ENCODE measurements around the gene GPC1.

Gene GPC1

DNA sequence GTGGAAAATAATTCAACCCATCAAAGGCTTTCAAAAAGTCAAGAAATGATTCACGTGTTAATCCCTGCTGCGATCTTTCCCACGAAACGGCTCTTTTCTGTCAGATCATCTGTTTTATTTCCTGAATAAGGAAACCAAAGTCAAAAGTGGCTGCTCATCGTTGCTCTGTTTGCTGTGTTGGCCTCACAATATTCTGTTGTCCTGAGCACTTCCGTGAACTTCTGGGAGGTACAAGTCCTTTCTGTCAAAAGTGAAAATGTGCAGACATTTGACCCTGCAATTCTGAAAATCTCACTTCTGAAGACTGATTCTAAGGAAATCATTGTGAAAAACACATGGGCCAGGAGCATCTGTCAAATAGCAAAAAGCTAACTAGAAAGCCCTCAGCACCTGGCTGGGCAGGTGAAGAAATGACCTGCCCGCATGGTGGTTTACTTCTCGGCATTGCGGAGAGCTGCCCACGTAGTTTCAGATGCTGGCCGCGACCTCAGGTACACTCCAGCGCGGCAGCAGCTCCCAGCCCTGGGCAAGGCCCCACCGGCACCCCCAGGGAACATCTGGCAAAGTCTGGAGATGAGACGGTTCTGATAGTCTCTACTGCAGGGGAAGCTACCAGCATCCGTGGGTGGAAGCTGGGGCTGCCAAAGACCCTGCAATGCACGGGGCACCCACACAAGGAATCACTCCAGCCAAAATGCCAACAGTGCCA lies 31.9 kb upstream of the GPC1 start:
- no peaks in the 10 kb centered on the region for H3K27me3 ChIP-seq
- H3K4me3 ChIP-seq = no peak overlapping the region
- H3K36me3 ChIP-seq = no peaks in the 10 kb centered on the region
- H3K9ac ChIP-seq = no peak overlapping the region
- no peak for TF ChIP-seq Cebpa-rat (IDR thresholded peaks at IDR 0.05)
- no peak overlapping the region for H3K27ac ChIP-seq
- no peaks in the 10 kb centered on the region for H4K20me1 ChIP-seq
- peaks cover 45% of the 10 kb centered on the region for H3K4me1 ChIP-seq
- no peaks in the 10 kb centered on the region for H3K9me3 ChIP-seq
- peak overlapping the region; percentile 50 for H3K4me2 ChIP-seq

DNA sequence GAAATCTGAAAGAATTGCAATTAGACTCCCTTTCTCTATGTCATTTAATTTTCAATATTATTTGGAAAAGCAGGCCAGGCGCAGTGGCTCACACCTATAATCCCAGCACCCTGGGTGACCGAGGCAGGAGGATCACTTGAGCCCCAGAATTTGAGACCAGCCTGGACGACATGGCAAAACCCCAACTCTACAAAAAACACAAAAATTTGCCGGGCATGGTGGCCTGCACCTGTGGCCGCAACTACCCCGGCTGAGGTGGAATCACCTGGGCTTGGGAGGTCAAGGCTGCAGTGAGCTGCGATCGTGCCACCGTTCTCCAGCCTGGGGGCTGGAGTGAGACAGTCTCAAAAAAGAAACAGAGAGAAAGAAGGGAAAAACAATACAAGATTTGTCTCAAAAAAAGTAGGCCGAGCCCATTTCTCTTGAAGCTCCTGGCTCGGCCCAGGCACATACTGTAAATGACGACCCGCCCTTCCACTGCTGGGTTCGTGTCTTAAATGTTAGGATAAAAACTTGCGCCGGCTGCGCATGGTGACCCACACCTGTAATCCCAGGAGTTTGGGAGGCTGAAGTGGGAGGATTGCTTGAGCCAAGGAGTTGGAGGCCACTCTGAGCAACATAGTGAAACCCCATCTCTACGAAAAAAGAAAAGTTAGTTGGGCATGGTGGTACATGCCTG lies 31.1 kb upstream of the GPC1 start:
- H3K4me2 ChIP-seq = no peak overlapping the region
- H3K9me3 ChIP-seq = no peaks in the 10 kb centered on the region
- no peak overlapping the region for H3K4me3 ChIP-seq
- H3K9ac ChIP-seq = no peak overlapping the region
- no peaks in the 10 kb centered on the region for H4K20me1 ChIP-seq
- no peaks in the 10 kb centered on the region for H3K27me3 ChIP-seq
- H3K36me3 ChIP-seq = no peaks in the 10 kb centered on the region
- H3K27ac ChIP-seq = no peak overlapping the region
- peaks cover 45% of the 10 kb centered on the region for H3K4me1 ChIP-seq
- TF ChIP-seq Cebpa-rat (IDR thresholded peaks at IDR 0.05) = no peak

DNA sequence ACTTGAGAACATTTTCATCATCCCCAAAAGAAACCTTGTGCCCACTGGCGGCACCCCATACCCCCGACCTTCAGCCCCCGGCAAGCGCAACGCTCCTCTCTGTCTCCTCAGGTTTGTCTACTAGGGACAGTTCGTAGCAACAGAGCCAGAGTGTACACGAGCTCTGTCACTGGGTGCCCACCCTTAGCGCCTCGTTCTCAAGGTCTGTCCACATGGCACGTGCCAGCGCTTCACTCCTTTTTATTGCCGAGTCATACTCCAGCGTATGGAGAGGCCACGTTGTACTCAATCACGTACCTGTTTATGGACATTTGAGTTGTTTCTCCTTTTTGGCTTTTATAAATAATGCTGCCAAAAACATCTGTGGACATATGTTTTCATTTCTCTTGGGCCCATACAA lies 30.3 kb upstream of the GPC1 start:
- H4K20me1 ChIP-seq = no peaks in the 10 kb centered on the region
- H3K9ac ChIP-seq = no peak overlapping the region
- no peak for TF ChIP-seq Cebpa-rat (IDR thresholded peaks at IDR 0.05)
- no peak overlapping the region for H3K27ac ChIP-seq
- H3K4me2 ChIP-seq = no peak overlapping the region
- H3K4me3 ChIP-seq = no peak overlapping the region
- H3K27me3 ChIP-seq = no peaks in the 10 kb centered on the region
- peaks cover 45% of the 10 kb centered on the region for H3K4me1 ChIP-seq
- no peaks in the 10 kb centered on the region for H3K9me3 ChIP-seq
- H3K36me3 ChIP-seq = no peaks in the 10 kb centered on the region

DNA sequence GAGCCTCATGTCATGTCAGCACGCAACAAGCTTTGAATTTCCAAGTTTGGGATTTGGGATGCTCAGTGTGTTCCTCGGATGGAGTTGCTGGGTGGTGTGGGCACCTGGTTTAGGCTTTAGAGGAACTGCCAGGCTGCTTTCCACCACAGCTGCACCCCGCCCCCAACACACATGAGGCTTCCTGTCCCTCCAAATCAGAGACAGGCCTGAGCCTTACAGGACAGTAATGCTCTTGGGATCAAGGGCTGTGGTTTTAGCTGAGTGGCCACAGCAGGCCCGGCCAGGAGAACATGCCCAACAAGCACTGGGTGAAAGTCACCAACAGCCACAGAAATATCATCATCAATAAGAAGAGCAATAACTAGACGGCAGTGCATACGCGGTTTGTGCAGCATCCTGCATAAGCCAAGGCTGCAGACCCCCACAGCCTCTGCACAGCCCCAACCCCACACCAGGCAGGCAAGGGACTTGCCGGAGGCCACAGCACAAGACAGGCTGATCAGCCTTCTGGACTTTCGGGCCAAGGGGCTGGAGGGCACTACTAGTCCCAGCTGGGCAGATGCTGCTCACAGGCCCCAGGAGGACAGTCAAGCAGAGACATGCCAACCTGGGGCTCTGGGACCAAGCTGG lies 29.7 kb upstream of the GPC1 start:
- no peaks in the 10 kb centered on the region for H3K36me3 ChIP-seq
- no peak overlapping the region for H3K27ac ChIP-seq
- peak overlapping the region; percentile 59 for H3K4me2 ChIP-seq
- H3K4me3 ChIP-seq = no peak overlapping the region
- H3K9ac ChIP-seq = no peak overlapping the region
- H3K4me1 ChIP-seq = peaks cover 39% of the 10 kb centered on the region
- no peaks in the 10 kb centered on the region for H4K20me1 ChIP-seq
- no peak for TF ChIP-seq Cebpa-rat (IDR thresholded peaks at IDR 0.05)
- H3K27me3 ChIP-seq = no peaks in the 10 kb centered on the region
- no peaks in the 10 kb centered on the region for H3K9me3 ChIP-seq

DNA sequence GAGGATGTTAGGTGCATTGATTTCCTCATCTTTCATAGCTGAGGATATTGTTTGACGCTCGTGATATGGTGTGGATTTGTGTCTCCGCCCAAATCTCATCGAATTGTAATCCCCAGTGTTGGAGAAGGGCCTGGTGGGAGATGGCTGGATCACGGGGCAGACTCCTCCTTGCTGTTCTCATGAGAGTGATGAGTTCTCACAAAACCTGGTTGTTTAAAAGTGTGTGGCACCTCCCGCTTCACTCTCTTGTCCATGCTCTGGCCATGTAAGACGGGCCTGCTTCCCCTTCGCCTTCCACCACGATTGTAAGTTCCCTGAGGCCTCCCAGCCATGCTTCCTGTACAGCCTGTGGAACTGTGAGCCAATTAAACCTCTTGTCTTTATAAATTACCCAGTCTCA lies 28.4 kb upstream of the GPC1 start:
- peaks cover 29% of the 10 kb centered on the region for H3K4me1 ChIP-seq
- H3K4me2 ChIP-seq = no peak overlapping the region
- H3K9ac ChIP-seq = no peak overlapping the region
- H3K9me3 ChIP-seq = no peaks in the 10 kb centered on the region
- no peak overlapping the region for H3K27ac ChIP-seq
- no peak overlapping the region for H3K4me3 ChIP-seq
- H3K36me3 ChIP-seq = no peaks in the 10 kb centered on the region
- no peak for TF ChIP-seq Cebpa-rat (IDR thresholded peaks at IDR 0.05)
- no peaks in the 10 kb centered on the region for H4K20me1 ChIP-seq
- H3K27me3 ChIP-seq = no peaks in the 10 kb centered on the region

DNA sequence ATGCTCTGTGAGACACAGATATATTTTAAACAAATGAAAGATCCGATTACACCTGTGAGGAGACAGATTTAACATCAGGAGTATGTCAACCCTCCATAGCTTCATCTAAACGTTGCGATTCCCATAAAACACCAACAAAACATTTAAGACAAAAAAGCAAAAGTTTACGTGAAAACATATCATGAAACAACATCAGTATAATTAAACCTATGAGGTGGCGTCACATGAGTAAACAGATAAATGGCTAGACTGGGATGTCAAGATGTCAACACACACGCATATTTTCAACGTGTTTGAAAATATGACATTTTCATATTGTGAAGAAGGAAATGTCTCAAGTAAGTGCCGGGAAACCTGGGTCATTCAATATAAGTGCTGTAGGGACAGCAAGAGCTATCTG lies 25.5 kb upstream of the GPC1 start:
- no peaks in the 10 kb centered on the region for H3K27me3 ChIP-seq
- no peak for TF ChIP-seq Cebpa-rat (IDR thresholded peaks at IDR 0.05)
- H4K20me1 ChIP-seq = no peaks in the 10 kb centered on the region

DNA sequence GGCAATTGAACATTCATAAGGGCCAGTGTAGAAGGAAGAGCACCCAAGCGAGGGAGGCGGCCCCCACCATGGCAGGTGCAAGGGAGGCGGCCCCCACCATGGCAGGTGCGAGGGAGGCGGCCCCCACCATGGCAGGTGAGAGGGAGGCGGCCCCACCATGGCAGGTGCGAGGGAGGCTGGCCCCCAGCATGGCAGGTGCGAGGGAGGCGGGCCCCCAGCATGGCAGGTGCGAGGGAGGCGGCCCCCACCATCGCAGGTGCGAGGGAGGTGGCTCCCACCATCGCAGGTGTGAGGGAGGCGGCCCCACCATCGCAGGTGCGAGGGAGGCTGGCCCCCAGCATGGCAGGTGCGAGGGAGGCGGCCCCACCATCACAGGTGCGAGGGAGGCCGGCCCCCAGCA lies 24.7 kb upstream of the GPC1 start:
- no peak for TF ChIP-seq Cebpa-rat (IDR thresholded peaks at IDR 0.05)
- Histone ChIP-seq H4K20me1 (no peaks in the 10 kb centered on the region), H3K4me1 (peaks cover 25% of the 10 kb centered on the region), H3K27ac (no peak overlapping the region), H3K27me3 (no peaks in the 10 kb centered on the region), H3K9me3 (no peaks in the 10 kb centered on the region), H3K9ac (no peak overlapping the region), H3K4me2 (no peak overlapping the region), H3K36me3 (no peaks in the 10 kb centered on the region), H3K4me3 (no peak overlapping the region)

More for the DNA sequence above, 25.5 kb upstream of the GPC1 start:
- Histone ChIP-seq H3K36me3 (no peaks in the 10 kb centered on the region), H3K4me3 (no peak overlapping the region), H3K27ac (no peak overlapping the region), H3K9me3 (no peaks in the 10 kb centered on the region), H3K4me1 (peaks cover 33% of the 10 kb centered on the region), H3K4me2 (no peak overlapping the region), H3K9ac (no peak overlapping the region)

DNA sequence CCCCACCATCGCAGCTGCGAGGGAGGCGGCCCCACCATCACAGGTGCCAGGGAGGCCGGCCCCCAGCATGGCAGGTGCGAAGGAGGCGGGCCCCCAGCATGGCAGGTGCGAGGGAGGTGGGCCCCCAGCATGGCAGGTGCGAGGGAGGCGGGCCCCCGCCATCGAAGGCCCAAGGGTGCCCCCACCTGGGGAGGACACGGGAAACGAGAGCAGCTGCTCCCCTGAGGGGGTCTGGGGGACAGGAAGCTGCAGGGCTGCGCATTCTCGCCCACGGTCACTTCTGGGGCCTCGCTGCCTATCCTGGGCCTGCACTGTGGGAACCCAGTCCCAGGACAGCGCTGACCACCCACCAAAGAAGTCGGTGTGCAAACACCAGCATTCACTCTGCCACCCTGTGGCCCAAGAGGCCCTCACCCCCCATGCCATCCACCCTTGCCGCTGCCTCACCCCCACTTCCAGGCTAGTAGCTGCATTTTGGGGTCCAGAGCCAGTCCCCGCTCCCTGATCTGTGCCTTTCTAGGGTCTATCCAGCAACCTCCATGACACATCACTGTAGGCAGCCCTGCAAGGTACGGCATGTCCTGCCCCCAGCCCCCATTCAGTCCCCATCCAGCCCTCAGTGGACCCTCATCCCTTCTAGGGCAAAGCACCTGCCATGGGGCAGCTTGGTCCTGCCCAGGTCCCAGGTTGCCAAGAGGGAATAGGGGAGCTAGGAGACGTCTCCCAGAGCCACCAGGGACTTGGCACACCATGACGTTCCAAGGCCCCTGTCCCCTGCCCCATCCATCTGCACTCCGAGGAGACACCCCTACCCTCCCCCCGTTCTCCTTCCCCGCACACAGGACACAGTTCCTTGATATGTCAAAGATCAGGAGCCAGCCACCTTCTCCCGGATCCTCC lies 24.0 kb upstream of the GPC1 start:
- H3K9me3 ChIP-seq = no peaks in the 10 kb centered on the region
- H3K27ac ChIP-seq = peak overlapping the region; percentile 55; the same call in 1 of the 2 replicates
- TF ChIP-seq Cebpa-rat (IDR thresholded peaks at IDR 0.05) = no peak
- no peaks in the 10 kb centered on the region for H3K36me3 ChIP-seq
- no peaks in the 10 kb centered on the region for H4K20me1 ChIP-seq
- H3K4me2 ChIP-seq = no peak overlapping the region
- H3K4me3 ChIP-seq = no peak overlapping the region
- H3K9ac ChIP-seq = no peak overlapping the region
- H3K4me1 ChIP-seq = peaks cover 19% of the 10 kb centered on the region
- H3K27me3 ChIP-seq = no peaks in the 10 kb centered on the region

DNA sequence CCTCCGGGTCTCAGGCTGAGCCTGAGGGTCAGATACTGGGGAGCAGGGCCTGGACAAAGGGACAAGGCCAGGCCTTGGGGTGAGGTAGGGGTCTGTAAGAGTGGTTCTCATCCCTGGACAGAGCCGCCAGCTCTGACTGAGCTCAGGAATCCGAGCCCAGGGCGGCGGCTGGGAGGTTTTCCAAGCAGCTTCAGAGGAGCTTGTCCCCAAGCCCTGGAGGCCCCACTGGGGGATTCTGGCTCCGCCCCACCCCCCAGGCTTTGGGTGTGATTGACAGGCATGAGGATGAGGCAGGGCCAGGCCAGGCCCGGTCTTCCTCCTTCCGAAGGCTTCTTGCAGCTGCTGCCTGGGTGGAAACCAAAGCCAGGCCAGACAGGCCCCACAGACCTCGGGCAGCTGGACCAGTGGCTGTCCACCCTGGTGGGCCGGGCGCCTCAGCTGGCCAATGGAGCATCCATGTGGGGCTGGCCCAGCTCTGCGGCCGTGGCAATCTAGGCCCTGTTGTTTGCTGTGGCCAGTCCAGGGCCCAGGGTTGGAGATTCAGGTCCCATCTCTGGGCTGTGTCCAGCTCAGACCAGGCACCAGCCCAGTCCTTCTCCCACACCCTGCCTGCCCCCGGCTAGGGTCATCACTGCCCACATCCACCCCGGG lies 23.1 kb upstream of the GPC1 start:
- Histone ChIP-seq H3K27me3 (no peaks in the 10 kb centered on the region), H3K36me3 (no peaks in the 10 kb centered on the region), H3K4me2 (peak overlapping the region; percentile 61; the same call in 1 of the 2 replicates), H3K9ac (no peak overlapping the region), H3K27ac (peak overlapping the region; percentile 55), H3K4me1 (peaks cover 19% of the 10 kb centered on the region), H3K4me3 (no peak overlapping the region), H4K20me1 (no peaks in the 10 kb centered on the region), H3K9me3 (no peaks in the 10 kb centered on the region)
- no peak for TF ChIP-seq Cebpa-rat (IDR thresholded peaks at IDR 0.05)

Measured in BLaER1 (cell line).